CD4-positive, alpha-beta T cell treated with Interleukin-17A for 1 hour (primary cell): ENCODE results near the gene C3AR1.
A peak's percentile ranks its signal among the peaks of the same experiment; 100 is the strongest.
"Not testable (repeated sequence)": the region's sequence is repeated elsewhere in the genome, so short reads cannot be mapped to it uniquely, and the experiment has no call there.

Source experiments
- DNase-seq: peaks from one replicate; pipeline ENCODE4 v3.0.0-alpha.2; 2020

C3AR1 gene

GRCh38 chr12:8018666-8019581 is 47.2 kb downstream of the C3AR1 start:
- DNase-seq: peak; percentile 19

- DNase-seq: not testable (repeated sequence)
Measured at GRCh38 chr12:8018213-8018612, 47.9 kb downstream of the C3AR1 start.

- DNase-seq: no peak
Measured at GRCh38 chr12:8014836-8015235, 51.3 kb downstream of the C3AR1 start.

- DNase-seq: no peak
Measured at GRCh38 chr12:8012651-8013309, 53.4 kb downstream of the C3AR1 start.

GRCh38 chr12:8011331-8011730 is 54.8 kb downstream of the C3AR1 start:
- no peak for DNase-seq
